NCI-H2196 treated with DMSO at 0.1 percent for 48 hours (cell line): ENCODE data around the gene GLP1R.

Source experiments
- DNase-seq: peaks from one replicate; lab custom pipeline; 2025; ENCODE audit not compliant: unreplicated experiment; lab: John Stamatoyannopoulos, UW

The GLP1R gene

DNA sequence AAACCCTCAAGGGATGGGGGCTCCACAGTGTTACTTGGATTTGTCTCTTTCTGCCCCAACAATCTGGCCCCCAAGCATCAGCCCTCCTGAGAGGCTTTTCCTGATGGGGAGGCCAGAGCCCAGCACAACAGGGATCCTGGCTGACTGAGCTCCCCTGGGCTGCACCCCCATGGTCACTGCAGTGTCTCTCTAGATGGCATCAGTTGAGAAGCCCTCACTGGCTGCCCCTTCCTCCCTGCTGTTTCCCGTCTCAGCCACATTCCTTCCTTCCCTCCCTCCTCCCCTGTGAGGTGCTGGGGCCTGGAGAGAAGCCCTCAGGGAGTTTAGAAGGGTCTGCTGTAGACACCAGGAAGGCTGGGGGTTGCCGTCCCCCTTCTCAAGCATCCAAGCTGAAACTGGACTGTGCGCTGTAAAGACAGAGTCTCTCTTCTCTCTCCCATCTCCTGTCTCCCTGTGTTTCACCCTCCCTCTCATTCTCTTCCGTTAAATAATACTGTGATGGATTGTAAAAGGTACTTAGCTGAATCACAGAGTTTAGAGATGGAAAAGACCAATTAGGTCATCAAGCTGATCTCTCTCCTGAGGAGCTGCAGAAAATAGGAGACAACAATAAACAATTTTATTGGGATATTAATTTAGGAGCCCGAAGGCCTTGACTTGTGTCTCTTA is 36.7 kb downstream of the GLP1R start:
- DNase-seq: no peak

- DNase-seq: no peak
These were observed 37.7 kb downstream of the GLP1R start for GRCh38 chr6:39086294-39086693.

DNA sequence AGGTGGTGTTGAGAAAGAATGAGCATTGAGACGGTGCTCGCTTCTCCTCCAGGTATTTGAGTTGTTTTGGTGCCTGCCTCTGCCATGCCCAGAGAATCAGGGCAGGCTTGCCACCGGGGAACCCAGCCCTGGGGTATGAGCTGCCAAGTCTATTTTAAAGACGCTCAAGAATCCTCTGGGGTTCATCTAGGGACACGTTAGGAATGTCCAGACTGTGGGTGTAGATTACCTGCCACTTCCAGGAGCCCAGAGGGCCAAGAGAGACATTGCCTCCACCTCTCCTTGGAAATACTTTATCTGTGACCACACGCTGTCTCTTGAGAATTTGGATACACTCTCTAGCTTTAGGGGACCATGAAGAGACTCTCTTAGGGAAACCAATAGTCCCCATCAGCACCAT is 38.1 kb downstream of the GLP1R start:
- DNase-seq: no peak

DNA sequence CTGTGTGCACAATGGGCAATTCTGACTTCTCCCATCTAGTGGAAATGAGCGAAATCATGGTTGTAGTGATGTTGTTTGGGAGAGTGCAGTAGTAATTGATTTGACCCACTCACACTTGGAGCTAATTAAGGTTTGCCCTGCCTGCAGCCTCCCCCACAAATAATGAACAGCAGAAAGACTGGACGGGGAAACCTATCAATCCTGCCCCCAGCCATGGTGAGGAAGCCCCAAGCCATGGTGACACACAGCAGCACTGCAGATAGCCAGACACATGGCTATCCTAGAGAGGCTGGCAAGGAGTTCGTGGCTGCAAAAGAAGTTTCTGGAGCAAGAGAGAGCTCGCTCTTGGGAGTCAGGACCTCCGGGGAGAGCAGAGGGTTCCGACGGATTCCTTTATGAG is 38.6 kb downstream of the GLP1R start:
- no peak for DNase-seq

- DNase-seq: no peak
These were observed 39.8 kb downstream of the GLP1R start for GRCh38 chr6:39088331-39088730.

- DNase-seq: no peak
These were observed 41.5 kb downstream of the GLP1R start for GRCh38 chr6:39090036-39090435.

DNA sequence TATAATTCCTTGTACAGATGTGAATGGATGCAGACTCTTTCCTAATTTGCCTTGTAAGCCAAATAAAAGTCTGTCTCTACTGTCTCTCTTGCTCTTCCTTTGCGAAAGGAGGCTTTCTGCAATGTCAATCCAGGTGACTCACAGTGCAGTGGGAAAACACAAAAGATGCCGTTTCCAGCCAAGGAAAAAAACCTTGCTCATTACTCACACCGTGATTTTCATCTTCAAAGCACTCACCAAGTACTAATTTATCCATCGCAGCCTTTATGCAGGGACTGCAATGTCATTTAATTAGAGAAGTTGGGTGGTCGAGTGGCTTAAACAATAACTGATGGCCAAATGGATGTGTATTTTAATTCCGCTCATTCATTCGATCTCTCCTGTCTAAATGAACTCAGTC is 42.6 kb downstream of the GLP1R start:
- no peak for DNase-seq

DNA sequence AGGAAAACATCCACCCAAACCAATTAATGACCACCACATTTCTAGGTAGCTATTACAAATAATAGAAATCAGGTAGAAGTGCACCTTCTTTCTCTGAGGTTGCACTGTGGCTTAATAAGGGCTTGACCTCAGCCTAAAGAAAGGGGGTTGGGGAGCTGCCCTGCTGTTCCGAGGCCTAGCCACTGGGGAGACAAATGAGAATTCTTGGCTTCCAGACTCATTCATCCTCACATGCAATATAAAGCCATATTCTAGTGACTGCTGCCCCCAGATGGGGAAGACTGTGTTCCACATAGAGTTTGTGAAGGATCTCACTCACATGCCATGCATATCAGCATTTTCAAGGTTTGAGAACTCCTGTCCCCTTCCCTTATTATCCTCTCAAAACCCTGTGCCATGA is 43.5 kb downstream of the GLP1R start:
- no peak for DNase-seq

DNA sequence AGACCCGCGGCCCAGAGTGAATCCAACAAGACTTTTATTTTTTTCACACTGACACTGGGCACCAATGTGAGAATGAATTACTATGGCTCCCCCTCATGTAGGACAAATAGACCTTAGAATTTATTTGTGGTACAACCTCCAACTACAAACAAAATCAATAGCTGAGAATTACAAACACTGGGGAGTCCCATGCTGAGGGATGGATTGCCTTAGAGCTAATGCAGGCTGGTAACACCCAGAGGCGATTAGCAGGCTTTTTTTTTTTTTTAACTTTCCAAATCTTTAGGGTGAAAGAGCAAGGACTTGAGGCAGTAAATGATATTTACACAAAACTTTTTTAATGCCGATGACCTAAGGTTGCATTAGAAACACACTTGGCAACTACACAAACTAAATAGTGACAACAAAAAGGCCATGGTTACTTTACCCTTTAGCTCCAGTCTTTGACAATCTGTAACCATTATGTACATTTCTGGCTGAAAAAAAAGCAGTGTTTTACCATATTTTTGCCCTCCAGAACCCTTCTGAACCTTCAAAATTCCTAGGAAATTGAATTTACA is 44.6 kb downstream of the GLP1R start:
- DNase-seq: no peak

DNA sequence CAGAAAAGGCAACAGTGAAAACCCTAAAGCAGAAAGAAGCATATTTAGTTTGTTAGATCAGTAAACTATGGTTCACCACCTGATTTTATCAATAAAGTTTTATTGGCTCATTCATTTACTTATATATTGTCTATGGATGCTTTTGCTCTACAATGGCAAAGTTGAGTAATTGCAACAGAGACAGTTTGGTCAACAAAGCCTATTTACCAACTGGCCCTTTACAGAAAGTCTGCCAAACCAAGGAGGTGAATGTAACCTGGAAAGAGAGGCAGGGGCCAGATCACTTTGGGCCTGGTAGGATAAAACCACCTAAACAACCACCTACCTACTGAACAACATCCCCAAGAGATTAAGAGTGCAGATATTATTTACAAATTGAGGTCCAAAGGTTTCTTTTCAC is 47.0 kb downstream of the GLP1R start:
- DNase-seq: no peak

DNA sequence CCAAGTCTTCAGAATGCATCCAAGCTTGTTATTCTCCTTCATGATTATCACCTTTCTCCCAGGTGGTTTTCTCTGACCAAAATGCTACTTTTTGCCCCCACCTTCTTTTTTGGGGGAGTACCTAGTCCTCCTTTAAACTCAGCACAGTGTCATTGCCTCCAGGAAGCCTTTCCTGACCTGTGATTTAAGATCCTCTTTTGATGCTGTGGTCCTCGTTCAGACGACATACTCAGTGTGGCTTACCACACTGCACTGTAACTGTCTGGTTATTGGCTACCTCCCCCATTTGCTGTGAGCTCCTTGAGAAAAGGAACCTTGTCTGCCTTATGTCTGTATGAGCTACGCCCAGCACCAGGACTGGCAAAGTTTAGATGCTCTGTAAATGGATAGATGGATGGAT is 51.8 kb downstream of the GLP1R start:
- no peak for DNase-seq

DNA sequence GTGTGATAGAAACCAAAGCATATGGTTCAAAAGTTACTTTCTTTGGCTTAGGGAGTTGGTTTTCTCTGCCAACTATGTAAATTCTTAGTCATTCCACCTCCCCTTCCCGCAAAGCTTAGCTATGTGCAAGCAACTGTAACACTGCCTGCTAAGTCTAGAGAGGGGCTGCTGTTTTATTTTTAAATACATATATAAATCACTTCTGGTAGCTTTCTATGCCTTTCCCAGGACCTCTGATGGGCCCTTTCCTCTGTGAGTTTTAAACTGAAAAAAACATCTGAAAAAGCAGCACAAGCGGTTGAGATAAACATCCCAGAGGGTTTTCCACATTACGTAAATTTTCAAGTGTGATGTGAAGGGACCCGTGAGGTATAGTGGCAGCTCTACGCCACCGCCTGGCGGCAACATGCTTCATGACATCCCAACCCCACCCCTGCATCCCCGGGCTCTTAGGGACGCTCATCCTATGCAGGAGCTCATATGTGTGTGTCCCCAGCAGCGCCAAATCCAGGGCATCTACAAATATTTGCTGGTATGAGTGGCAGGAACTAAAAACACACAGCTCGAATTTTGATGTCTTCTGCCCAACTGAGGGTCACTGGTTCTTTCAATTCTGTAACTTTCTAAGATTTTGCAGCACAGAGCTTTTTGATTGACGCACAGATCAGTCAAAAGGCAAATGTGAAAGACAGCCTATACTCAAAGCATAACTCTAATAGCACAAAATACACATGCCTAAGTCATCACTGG is 53.7 kb downstream of the GLP1R start:
- DNase-seq: no peak

DNA sequence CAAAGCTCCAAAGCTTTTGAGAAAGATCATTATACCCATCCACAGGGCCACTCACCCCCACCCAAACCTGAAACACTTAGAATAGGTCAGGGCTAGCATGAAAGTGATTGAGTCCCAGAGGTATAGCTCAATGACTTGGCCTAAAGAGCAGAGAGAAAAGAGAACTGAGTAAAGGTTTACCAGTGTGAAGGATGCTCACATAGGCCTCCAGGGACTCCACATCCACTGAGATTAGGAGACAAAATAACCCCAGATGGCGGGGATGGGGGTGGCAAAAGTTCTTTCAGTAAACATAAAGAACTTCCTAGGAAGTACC is 54.2 kb downstream of the GLP1R start:
- no peak for DNase-seq

GRCh38 chr6:39104528-39104927 is 55.9 kb downstream of the GLP1R start:
- DNase-seq: no peak

DNA sequence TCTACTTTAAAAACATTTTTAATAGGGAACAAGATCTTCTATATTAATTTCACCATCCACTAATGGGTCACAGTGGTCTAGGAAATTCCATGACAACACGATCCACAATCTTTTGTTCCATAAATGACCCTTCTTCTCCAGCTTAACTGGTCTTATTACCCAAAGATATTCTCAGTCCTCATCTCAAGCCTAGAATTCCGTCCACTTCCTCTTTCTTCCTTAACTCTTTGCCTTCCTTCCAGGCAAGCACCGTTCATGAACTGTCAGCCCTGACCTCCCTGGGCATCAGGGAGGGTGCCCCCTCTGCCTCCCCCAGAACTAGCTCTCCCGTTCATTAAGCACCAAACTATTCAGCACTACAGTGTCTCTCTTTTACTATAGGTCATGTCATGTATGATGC is 58.5 kb downstream of the GLP1R start:
- DNase-seq: no peak

DNA sequence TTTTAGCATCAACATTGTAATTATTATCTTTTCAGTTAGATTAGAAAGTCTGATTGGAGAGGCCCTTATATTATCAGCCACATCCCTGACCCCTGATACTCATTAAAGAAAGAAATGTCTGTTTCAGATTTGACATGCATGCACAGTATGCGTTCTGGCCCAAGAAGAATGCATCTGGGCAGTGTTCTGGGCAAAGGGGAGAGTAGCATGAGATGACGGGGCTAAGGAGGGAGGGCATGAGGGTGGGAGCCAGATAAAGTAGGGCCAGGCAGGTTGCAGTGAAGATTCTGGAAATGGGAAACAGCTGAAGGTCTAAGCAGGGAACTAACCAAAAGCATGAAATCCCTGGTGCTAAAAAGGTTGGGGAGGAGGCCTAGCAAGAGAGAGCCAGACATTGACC is 59.1 kb downstream of the GLP1R start:
- no peak for DNase-seq

DNA sequence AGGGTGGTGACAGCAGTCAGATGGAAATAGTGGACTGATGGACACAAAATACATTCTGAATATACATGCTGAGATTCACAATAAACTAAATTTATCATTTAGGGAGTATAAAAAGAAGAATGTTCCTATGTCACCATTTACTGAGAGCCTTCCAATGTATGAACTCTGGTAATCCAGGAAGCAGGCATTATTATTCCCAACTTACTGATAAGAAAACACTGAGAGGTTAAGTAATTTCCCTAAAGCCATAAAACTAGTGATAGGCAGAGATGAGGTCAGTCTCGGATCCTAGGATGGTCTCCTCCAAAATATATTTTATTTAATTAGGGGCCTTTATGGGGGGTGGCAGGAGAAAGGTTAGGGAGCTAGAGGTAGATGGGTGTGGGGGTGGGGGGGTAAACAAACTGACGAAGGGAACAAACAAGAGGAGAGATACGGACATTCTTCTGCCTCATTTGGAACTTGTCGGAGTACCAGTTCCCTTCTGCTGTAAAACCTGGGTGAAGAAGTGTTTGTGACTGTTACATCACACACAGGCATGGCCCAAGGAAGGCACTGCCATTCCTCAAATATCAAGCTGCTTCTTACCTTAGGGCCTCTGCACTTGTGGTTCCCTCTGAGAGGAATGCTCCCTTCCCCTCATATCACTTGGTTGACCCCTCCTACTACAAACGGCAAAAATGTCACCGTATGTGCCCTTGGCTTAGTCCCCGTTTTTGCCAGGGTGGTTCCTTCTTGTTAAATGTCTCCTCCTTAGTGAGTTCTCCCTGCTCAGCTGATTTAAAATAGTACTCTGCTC is 59.7 kb downstream of the GLP1R start:
- no peak for DNase-seq

- no peak for DNase-seq
These were observed 62.7 kb downstream of the GLP1R start for GRCh38 chr6:39111280-39111679.

DNA sequence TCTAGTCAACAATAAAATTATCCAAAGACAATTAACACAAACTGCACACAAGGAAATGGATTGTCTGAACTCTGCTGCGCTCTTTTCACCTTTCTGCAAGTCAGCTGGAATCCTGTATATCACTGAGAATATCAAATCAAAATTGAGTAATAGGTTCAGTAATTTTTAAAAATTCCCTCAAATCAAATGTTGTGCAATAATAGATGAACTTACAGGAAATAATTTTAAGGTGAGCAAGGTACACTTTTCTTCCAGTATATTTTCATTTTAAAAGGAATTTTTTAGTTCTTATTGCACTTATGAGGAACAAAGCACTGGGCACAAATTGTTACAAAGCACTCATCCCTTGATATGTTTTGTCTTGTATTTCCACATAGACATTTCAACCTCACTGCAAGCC is 65.2 kb downstream of the GLP1R start:
- DNase-seq: no peak

GRCh38 chr6:39114388-39114703 is 65.8 kb downstream of the GLP1R start:
- DNase-seq: no peak

DNA sequence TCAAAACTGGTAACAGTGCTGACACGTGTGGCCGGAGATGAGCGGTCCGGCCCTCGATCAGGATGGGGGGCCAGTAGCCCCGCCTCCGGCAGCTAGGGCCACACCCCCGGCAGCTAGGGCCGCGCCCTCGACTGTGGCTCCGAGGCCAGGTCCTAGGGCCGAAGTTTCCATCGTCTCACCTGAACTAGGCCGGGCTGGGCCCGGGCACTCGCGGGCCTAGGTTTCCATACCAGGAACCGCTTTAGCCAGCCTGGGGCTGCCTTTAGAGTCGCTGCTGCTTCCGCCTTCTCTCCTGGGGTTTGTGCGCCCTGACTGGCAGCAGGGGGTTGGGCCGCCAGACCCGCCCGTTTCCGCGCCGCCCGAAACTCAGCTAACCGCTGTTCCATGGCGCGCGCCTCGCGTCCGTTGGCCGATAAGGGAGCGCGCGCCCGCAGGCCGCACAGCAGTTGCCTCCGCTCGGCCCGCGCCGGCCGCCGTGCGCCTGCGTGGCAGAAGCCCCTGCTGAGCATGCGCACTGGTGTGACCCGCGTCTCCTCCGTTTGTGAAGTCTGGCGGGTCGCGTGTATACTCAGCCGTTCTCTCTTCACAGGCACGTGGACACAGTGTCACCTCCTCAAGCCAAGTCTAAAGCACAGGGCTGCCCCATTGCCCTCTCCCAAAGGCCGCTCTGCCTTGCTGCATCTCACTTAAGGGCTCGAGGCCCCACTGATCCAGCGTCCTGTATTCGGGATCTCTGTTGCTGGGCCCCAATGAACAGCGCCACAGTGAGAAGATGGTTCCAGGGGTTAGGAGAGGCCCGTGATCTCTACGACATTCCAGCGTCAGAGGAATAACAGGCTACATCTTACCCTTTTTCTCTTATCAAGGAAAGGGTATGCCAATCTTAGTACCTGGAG is 66.4 kb downstream of the GLP1R start, which contains the start of gene SAYSD1:
SAYSD1 (minus strand) TSS at position 483 of the 896 bp plus-strand sequence; CDS start at position 386, 97 bp downstream.
- peak; percentile 93 for DNase-seq
